WERI-Rb-1 (cell line): ENCODE results near the gene PCAT7.
"Not testable (repeated sequence)": the region's sequence is repeated elsewhere in the genome, so short reads cannot be mapped to it uniquely, and the experiment has no call there.

Experiments
- DNase-seq: peaks from one replicate; pipeline ENCODE4 v3.0.0-alpha.2; 2020
- H3K27ac ChIP-seq: fragments of 250-450 bp; sonication (Bioruptor Pico); 2 replicates; pipeline ENCODE4 v1.5.1; 2020; ENCODE audit warnings: mild to moderate bottlenecking, moderate library complexity
- H3K27me3 ChIP-seq: fragments of 250-450 bp; sonication (Bioruptor Pico); 2 replicates; pipeline ENCODE4 v1.5.1; 2021; ENCODE audit warnings: mild to moderate bottlenecking, low read depth, moderate library complexity; ENCODE audit not compliant: insufficient read depth, severe bottlenecking
- H3K36me3 ChIP-seq: fragments of 250-450 bp; sonication (Bioruptor Pico); 2 replicates; pipeline ENCODE4 v1.5.1; 2020; ENCODE audit warnings: mild to moderate bottlenecking, moderate library complexity
- H3K4me3 ChIP-seq: 2 replicates; pipeline ENCODE4 v1.5.1; 2011; ENCODE audit warnings: low read depth, mild to moderate bottlenecking, control low read depth, low read length
- H3K9me3 ChIP-seq: fragments of 250-450 bp; sonication (Bioruptor Pico); 2 replicates; pipeline ENCODE4 v1.5.1; 2021; ENCODE audit warnings: mild to moderate bottlenecking, moderate library complexity; ENCODE audit not compliant: severe bottlenecking
- TF ChIP-seq, protein P1 (sequence below): IDR thresholded peaks from 2 replicates; pipeline ENCODE4 v1.5.1; 2011; ENCODE audit warnings: low read depth, mild to moderate bottlenecking, control low read depth, inconsistent platforms, low read length

PCAT7 gene

GRCh38 chr9:94591876-94592275 lies 37.0 kb downstream of the PCAT7 start:
- H3K27ac ChIP-seq, result no peak overlapping the region
- no peaks in the 10 kb centered on the region for H3K9me3 ChIP-seq
- TF ChIP-seq, protein P1, sequence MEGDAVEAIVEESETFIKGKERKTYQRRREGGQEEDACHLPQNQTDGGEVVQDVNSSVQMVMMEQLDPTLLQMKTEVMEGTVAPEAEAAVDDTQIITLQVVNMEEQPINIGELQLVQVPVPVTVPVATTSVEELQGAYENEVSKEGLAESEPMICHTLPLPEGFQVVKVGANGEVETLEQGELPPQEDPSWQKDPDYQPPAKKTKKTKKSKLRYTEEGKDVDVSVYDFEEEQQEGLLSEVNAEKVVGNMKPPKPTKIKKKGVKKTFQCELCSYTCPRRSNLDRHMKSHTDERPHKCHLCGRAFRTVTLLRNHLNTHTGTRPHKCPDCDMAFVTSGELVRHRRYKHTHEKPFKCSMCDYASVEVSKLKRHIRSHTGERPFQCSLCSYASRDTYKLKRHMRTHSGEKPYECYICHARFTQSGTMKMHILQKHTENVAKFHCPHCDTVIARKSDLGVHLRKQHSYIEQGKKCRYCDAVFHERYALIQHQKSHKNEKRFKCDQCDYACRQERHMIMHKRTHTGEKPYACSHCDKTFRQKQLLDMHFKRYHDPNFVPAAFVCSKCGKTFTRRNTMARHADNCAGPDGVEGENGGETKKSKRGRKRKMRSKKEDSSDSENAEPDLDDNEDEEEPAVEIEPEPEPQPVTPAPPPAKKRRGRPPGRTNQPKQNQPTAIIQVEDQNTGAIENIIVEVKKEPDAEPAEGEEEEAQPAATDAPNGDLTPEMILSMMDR, result no peak
- H3K36me3 ChIP-seq, result no peaks in the 10 kb centered on the region
- no peaks in the 10 kb centered on the region for H3K27me3 ChIP-seq
- no peak for DNase-seq
- no peak overlapping the region for H3K4me3 ChIP-seq

- H3K4me3 ChIP-seq, H3K27ac ChIP-seq, H3K27me3 ChIP-seq, H3K36me3 ChIP-seq, DNase-seq, H3K9me3 ChIP-seq: not testable (repeated sequence)
Measured at GRCh38 chr9:94592683-94593082, 37.8 kb downstream of the PCAT7 start.

DNA sequence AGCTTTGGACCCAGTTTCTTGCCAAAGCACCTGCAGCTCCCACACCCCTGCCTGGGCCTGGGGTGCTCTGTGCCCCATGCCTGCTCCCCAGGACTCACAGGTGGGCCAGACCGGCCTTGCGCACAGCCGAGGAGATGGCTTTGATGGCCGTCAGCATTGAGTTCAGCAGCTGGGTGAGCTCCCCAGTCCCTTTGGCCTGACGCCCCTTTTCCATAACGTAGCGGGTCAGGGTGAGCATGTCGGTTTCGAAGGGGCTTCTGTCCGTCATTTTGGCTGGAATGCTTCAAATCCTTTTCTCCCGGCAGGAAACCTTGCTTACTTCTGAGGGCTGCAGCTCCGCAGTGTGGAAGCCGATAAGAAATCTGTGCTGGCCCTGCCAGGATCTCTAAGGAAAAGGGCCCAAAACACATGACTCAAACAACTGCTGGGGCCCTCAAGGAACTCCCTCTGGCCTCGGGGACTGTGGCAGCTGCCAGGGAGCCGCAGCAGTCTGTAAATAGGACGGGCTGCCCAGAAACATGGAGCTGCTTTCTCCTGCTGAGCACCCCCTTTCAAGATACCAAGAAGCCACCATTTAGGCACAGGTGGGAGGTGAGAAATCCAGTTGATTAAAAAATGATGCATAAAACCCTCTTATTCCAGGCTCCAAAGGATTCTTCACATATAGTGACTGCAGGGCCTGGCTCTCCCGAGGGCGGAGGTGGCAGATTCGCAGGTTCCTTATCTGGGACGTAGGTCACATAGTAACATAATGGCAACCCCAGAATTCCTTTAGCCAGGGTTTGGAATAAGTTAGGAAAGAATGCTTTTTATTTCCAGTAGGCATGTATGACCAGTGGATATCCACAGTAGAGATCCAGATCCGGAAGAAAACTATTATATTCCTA lies 38.8 kb downstream of the PCAT7 start, which contains the start of gene FBP2:
FBP2 (minus strand) TSS at position 366 of the 887 bp plus-strand sequence; CDS start at position 268, 98 bp downstream.
- no peak for DNase-seq
- H3K27ac ChIP-seq, result no peak within 1 kb of the TSS
- no peaks in the 10 kb centered on the region for H3K36me3 ChIP-seq
- no peaks in the 10 kb centered on the region for H3K27me3 ChIP-seq
- no peak within 1 kb of the TSS for H3K4me3 ChIP-seq
- TF ChIP-seq, protein P1, result no peak
- no peaks in the 10 kb centered on the region for H3K9me3 ChIP-seq

DNA sequence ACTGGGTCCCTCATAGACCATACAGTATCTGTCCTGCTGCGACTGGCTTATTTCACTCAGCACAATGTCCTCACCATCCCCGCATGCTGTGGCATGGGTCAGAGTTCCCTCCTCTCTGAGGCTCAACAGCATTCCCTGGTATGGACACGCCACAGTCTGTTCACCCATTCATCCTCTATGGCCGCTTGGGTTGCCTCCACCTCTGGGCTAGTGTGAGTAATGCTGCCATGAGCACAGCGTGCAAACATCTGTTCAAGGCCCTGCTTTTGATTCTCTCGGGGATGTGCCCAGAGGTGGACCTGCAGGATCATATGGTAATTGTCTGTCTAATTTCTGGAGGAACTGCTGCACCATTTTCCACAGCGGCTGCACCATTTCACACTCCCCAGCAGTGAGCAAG lies 44.2 kb downstream of the PCAT7 start:
- Histone ChIP-seq H3K4me3 (no peak overlapping the region), H3K27ac (no peak overlapping the region), H3K36me3 (no peaks in the 10 kb centered on the region), H3K27me3 (no peaks in the 10 kb centered on the region), H3K9me3 (no peaks in the 10 kb centered on the region)
- no peak for DNase-seq
- TF ChIP-seq, protein P1, result no peak

GRCh38 chr9:94600258-94600657 lies 45.4 kb downstream of the PCAT7 start:
- no peak overlapping the region for H3K4me3 ChIP-seq
- no peak for DNase-seq
- no peaks in the 10 kb centered on the region for H3K36me3 ChIP-seq
- no peaks in the 10 kb centered on the region for H3K27me3 ChIP-seq
- no peaks in the 10 kb centered on the region for H3K9me3 ChIP-seq
- TF ChIP-seq, protein P1, result no peak
- no peak overlapping the region for H3K27ac ChIP-seq

GRCh38 chr9:94600715-94601114 lies 45.8 kb downstream of the PCAT7 start:
- Histone ChIP-seq H3K9me3 (no peaks in the 10 kb centered on the region), H3K4me3 (no peak overlapping the region), H3K36me3 (no peaks in the 10 kb centered on the region), H3K27me3 (no peaks in the 10 kb centered on the region), H3K27ac (no peak overlapping the region)
- TF ChIP-seq, protein P1, result no peak
- DNase-seq, result no peak
